ENCODE measurements around the gene C12orf42.

GRCh38 chr12:103462675-103463074 is 33.1 kb downstream of the C12orf42 start:
- TF ChIP-seq, protein P1, sequence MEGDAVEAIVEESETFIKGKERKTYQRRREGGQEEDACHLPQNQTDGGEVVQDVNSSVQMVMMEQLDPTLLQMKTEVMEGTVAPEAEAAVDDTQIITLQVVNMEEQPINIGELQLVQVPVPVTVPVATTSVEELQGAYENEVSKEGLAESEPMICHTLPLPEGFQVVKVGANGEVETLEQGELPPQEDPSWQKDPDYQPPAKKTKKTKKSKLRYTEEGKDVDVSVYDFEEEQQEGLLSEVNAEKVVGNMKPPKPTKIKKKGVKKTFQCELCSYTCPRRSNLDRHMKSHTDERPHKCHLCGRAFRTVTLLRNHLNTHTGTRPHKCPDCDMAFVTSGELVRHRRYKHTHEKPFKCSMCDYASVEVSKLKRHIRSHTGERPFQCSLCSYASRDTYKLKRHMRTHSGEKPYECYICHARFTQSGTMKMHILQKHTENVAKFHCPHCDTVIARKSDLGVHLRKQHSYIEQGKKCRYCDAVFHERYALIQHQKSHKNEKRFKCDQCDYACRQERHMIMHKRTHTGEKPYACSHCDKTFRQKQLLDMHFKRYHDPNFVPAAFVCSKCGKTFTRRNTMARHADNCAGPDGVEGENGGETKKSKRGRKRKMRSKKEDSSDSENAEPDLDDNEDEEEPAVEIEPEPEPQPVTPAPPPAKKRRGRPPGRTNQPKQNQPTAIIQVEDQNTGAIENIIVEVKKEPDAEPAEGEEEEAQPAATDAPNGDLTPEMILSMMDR (IDR thresholded peaks at IDR 0.05): no peak
- TF ChIP-seq POLR2A (IDR thresholded peaks at IDR 0.05): no peak

Measured in lower leg skin (tissue), 3 donors.